A549 (cell line): Measurements from ENCODE around the gene RASSF8. TPM values are rescaled to one million over a fixed set of nuclear protein-coding genes. Genes with fewer than 3 reads are reported as not detected.

Experiments
- ATAC-seq, 2 experiments: fragments of 200-7000 bp in 1 of 2; fragments of >200 bp in 1 of 2; cut with Nextera tagmentation in 1 of 2; cut with Tn5 transposase in 1 of 2; 3 replicates each; pipeline versions ENCODE4 v1.8.0 to v1.9.1; 2018 to 2020; ENCODE audit warnings: mild to moderate bottlenecking in 1 of 2, moderate library complexity in 1 of 2
- CTCF ChIA-PET: fragments of 300-600 bp; sonication (Branson Sonifier 250); formaldehyde crosslinking; extraction: SDS; loops from one replicate; lab custom pipeline; 2021; ENCODE audit warnings: antibody characterized with exemption, inconsistent platforms; lab: Yijun Ruan, JAX
- POLR2A ChIA-PET: fragments of 350-600 bp; formaldehyde crosslinking; extraction: SDS; loops from one replicate; lab custom pipeline; 2021; ENCODE audit warnings: antibody characterized with exemption, inconsistent platforms; lab: Yijun Ruan, JAX
- DNase-seq, 2 experiments: peaks; one replicate each; pipeline versions ENCODE4 v3.0.0 to v3.0.0-alpha.2; 2011 to 2016; ENCODE audit warnings: low read depth in 1 of 2, low spot score in 1 of 2
- FAIRE-seq: peaks from 2 replicates; lab custom pipeline; 2011; peaks lifted over from hg19 to GRCh38; lab: Jason Lieb, UNC
- H3K27ac ChIP-seq, 2 experiments: fragments of >200 bp; sonication (Bioruptor Twin); formaldehyde crosslinking; 3 replicates each; pipeline ENCODE4 v1.5.1; 2016 to 2017
- H3K4me1 ChIP-seq: fragments of >200 bp; sonication (Bioruptor Twin); formaldehyde crosslinking; 3 replicates; pipeline ENCODE4 v1.6.1; 2016
- H3K4me2 ChIP-seq: fragments of >200 bp; sonication (Bioruptor Twin); formaldehyde crosslinking; 3 replicates; pipeline ENCODE4 v1.6.1; 2016
- H3K4me3 ChIP-seq: fragments of >200 bp; sonication (Bioruptor Twin); formaldehyde crosslinking; 3 replicates; pipeline ENCODE4 v1.5.1; 2016
- H3K9me3 ChIP-seq: fragments of >200 bp; sonication (Bioruptor Twin); formaldehyde crosslinking; 3 replicates; pipeline ENCODE4 v1.6.1; 2016
- EHMT2 ChIP-seq: fragments of 200-600 bp; sonication (generic); IDR thresholded peaks from 2 replicates; pipeline ENCODE4 v1.6.1; 2016; ENCODE audit warnings: antibody characterized with exemption, low read depth, mild to moderate bottlenecking, moderate library complexity
- HEYL ChIP-seq: fragments of 250-450 bp; sonication (Bioruptor Pico); IDR thresholded peaks from 2 replicates; pipeline ENCODE4 v1.8.0; 2021; ENCODE audit warnings: mild to moderate bottlenecking, moderate library complexity
- JUNB ChIP-seq: fragments of >200 bp; sonication (Bioruptor Twin); formaldehyde crosslinking; IDR thresholded peaks from 2 replicates; pipeline ENCODE4 v1.6.1; 2016
- KDM1A ChIP-seq: fragments of 200-600 bp; sonication (generic); IDR thresholded peaks from 2 replicates; pipeline ENCODE4 v1.6.1; 2016; ENCODE audit warnings: low read depth, mild to moderate bottlenecking
- MYC ChIP-seq: IDR thresholded peaks from 2 replicates; pipeline ENCODE4 v1.6.1; 2012; ENCODE audit warnings: mild to moderate bottlenecking, inconsistent platforms, low read length, improper control_type of control experiment, borderline replicate concordance
- NFE2L2 ChIP-seq: fragments of 150-350 bp; conservative IDR thresholded peaks from 2 replicates; pipeline ENCODE4 v1.6.1; 2014; ENCODE audit warnings: low read length
- NPAS2 ChIP-seq: fragments of 250-450 bp; sonication (Bioruptor Pico); IDR thresholded peaks from 2 replicates; pipeline ENCODE4 v1.8.0; 2022; ENCODE audit warnings: mild to moderate bottlenecking, moderate library complexity, borderline replicate concordance
- RFX5 ChIP-seq: fragments of 450-650 bp; IDR thresholded peaks from 2 replicates; pipeline ENCODE4 v1.7.1; 2014; ENCODE audit warnings: antibody characterized with exemption, mild to moderate bottlenecking, moderate library complexity
- RNF2 ChIP-seq: fragments of 200-600 bp; sonication (generic); IDR thresholded peaks from 2 replicates; pipeline ENCODE4 v1.6.1; 2016; ENCODE audit warnings: low read depth, mild to moderate bottlenecking, antibody characterized with exemption, moderate library complexity, borderline replicate concordance
- SMC3 ChIP-seq: fragments of >200 bp; sonication (Bioruptor Twin); formaldehyde crosslinking; IDR thresholded peaks from 3 replicates; pipeline ENCODE4 v1.6.1; 2018; ENCODE audit warnings: inconsistent platforms
- ZC3H11A ChIP-seq: fragments of 450-650 bp; IDR thresholded peaks from 2 replicates; pipeline ENCODE4 v1.6.1; 2014; ENCODE audit warnings: antibody characterized with exemption, mild to moderate bottlenecking
- WGBS: methylation state at CpG from one replicate; pipeline ENCODE4 v1.1.6; 2017; ENCODE audit errors: missing lambda C conversion rate; 5-methylcytosine and 5-hydroxymethylcytosine counted together
- polyA plus RNA-seq, 4 experiments: library from polyadenylated mRNA; depleted of rRNA in 3 of 4; stranded (reverse); fragments of >200 nt; fragmentation: RNase III in 1 of 4; extraction: RNeasy Plus Mini Kit Qiagen cat#74134 plus additional on column Dnase treatment in 1 of 4; gene quantifications; 2 replicates in 3 of 4; 3 replicates in 1 of 4; pipeline ENCODE4 v1.2.3, GENCODE V29; 2011 to 2017
- TF ChIP-seq, protein P1 (sequence below): fragments of 150-350 bp; IDR thresholded peaks from 2 replicates; pipeline ENCODE4 v1.6.1; 2014; ENCODE audit warnings: low read depth, mild to moderate bottlenecking, low read length
- TF ChIP-seq, protein P2 (sequence below): fragments of 250-450 bp; sonication (Bioruptor Pico); IDR thresholded peaks from 2 replicates; pipeline ENCODE4 v1.5.0; 2021; ENCODE audit warnings: mild to moderate bottlenecking, moderate library complexity, borderline replicate concordance
- TF ChIP-seq, protein P3 (sequence below): IDR thresholded peaks from 2 replicates; pipeline ENCODE4 v1.6.1; 2012
- TF ChIP-seq, protein P4 (sequence below): fragments of 200-600 bp; sonication (generic); IDR thresholded peaks from 2 replicates; pipeline ENCODE4 v1.6.1; 2016; ENCODE audit warnings: antibody characterized with exemption, mild to moderate bottlenecking, moderate library complexity

The RASSF8 gene
- polyA plus RNA-seq, 2 of the 4 experiments (the other 2 are of a cell fraction) = 5.7 to 8.7 TPM

DNA sequence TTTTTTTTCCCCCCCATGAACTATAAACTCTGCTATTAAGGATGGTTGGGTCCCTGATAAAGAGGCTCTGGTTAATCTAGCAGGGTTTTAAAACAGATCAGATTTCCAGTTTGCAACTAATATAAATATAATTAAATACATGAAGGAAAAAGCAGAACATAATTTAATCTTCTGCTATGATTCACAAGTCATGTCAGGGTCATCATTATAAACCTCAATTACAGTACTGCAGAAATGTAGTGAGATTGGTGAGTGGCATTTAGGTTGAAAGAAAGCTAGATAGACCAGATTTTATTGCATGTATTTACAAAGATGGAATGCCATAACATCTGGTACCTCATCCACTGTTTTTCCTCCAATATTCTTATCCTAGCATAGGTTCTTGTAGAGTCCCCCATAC, 14.5 kb upstream of the RASSF8 start:
- Histone ChIP-seq H3K4me1 (no peaks in the 10 kb centered on the region), H3K4me2 (no peak overlapping the region), H3K27ac (no peak overlapping the region), H3K9me3 (no peaks in the 10 kb centered on the region), H3K4me3 (no peak overlapping the region)
- no peak for TF ChIP-seq SMC3
- TF ChIP-seq NFE2L2 = no peak
- TF ChIP-seq RNF2 = no peak
- TF ChIP-seq EHMT2 = no peak
- TF ChIP-seq KDM1A = no peak
- TF ChIP-seq MYC = no peak
- no peak for TF ChIP-seq JUNB
- TF ChIP-seq HEYL (CRISPR knock-in tag) = no peak
- TF ChIP-seq ZC3H11A = no peak
- TF ChIP-seq NPAS2 (CRISPR knock-in tag) = no peak
- TF ChIP-seq, protein P1, sequence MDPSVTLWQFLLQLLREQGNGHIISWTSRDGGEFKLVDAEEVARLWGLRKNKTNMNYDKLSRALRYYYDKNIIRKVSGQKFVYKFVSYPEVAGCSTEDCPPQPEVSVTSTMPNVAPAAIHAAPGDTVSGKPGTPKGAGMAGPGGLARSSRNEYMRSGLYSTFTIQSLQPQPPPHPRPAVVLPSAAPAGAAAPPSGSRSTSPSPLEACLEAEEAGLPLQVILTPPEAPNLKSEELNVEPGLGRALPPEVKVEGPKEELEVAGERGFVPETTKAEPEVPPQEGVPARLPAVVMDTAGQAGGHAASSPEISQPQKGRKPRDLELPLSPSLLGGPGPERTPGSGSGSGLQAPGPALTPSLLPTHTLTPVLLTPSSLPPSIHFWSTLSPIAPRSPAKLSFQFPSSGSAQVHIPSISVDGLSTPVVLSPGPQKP = no peak
- no peak for TF ChIP-seq RFX5
- TF ChIP-seq, protein P2, sequence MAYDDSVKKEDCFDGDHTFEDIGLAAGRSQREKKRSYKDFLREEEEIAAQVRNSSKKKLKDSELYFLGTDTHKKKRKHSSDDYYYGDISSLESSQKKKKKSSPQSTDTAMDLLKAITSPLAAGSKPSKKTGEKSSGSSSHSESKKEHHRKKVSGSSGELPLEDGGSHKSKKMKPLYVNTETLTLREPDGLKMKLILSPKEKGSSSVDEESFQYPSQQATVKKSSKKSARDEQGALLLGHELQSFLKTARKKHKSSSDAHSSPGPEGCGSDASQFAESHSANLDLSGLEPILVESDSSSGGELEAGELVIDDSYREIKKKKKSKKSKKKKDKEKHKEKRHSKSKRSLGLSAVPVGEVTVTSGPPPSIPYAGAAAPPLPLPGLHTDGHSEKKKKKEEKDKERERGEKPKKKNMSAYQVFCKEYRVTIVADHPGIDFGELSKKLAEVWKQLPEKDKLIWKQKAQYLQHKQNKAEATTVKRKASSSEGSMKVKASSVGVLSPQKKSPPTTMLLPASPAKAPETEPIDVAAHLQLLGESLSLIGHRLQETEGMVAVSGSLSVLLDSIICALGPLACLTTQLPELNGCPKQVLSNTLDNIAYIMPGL = no peak
- CTCF ChIA-PET = interaction anchor here (0.6 kb wide), 1 partner anchor 53 kb away, joined by 3 read pairs; no protein-coding TSS in a partner anchor
- no peak for DNase-seq
- POLR2A ChIA-PET = no interaction called here
- FAIRE-seq = no peak
- no peak for ATAC-seq

DNA sequence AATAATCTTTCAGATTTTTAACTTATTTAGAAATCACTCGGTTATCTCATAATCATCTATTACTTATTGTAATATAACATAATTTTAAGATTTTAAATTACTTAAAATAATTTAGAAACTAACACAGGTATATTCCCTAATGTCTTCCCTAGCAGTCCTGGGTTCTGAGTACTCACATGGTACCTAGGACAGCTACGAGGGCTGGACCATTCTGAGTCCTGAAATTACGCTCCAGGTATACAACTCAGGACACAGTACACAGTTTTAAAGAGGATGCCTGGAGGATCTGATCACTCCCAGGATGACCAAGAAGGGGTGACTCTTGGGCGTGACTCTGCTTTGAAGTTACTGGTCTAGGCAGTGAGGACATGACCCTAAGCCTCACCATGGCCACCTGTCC, 9.1 kb upstream of the RASSF8 start:
- no peak for DNase-seq
- ChIA-PET POLR2A (no interaction called here), CTCF (interaction anchor here (1.7 kb wide), 1 partner anchor 9 kb away, joined by 3 read pairs; no protein-coding TSS in a partner anchor)
- H3K4me2 ChIP-seq = no peak overlapping the region
- H3K4me3 ChIP-seq = no peak overlapping the region
- 80% methylated on average over 4 of the region's 4 CpGs for WGBS
- TF ChIP-seq, protein P3, sequence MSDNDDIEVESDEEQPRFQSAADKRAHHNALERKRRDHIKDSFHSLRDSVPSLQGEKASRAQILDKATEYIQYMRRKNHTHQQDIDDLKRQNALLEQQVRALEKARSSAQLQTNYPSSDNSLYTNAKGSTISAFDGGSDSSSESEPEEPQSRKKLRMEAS = no peak
- TF ChIP-seq, protein P4, sequence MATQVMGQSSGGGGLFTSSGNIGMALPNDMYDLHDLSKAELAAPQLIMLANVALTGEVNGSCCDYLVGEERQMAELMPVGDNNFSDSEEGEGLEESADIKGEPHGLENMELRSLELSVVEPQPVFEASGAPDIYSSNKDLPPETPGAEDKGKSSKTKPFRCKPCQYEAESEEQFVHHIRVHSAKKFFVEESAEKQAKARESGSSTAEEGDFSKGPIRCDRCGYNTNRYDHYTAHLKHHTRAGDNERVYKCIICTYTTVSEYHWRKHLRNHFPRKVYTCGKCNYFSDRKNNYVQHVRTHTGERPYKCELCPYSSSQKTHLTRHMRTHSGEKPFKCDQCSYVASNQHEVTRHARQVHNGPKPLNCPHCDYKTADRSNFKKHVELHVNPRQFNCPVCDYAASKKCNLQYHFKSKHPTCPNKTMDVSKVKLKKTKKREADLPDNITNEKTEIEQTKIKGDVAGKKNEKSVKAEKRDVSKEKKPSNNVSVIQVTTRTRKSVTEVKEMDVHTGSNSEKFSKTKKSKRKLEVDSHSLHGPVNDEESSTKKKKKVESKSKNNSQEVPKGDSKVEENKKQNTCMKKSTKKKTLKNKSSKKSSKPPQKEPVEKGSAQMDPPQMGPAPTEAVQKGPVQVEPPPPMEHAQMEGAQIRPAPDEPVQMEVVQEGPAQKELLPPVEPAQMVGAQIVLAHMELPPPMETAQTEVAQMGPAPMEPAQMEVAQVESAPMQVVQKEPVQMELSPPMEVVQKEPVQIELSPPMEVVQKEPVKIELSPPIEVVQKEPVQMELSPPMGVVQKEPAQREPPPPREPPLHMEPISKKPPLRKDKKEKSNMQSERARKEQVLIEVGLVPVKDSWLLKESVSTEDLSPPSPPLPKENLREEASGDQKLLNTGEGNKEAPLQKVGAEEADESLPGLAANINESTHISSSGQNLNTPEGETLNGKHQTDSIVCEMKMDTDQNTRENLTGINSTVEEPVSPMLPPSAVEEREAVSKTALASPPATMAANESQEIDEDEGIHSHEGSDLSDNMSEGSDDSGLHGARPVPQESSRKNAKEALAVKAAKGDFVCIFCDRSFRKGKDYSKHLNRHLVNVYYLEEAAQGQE = peak; percentile 18; the same call in 1 of the 2 replicates
- TF ChIP-seq, all 56 proteins: peak for 1
- ATAC-seq (no peak), FAIRE-seq (no peak)
- H3K9me3 ChIP-seq = no peaks in the 10 kb centered on the region
- H3K4me1 ChIP-seq = no peaks in the 10 kb centered on the region
- H3K27ac ChIP-seq = no peak overlapping the region
